ENCODE data around the gene GLS. TPM values are rescaled to one million over a fixed set of nuclear protein-coding genes. Genes with fewer than 3 reads are reported as not detected.

The GLS gene
- polyA plus RNA-seq, 2 donors = 8.5 to 9.4 TPM

DNA sequence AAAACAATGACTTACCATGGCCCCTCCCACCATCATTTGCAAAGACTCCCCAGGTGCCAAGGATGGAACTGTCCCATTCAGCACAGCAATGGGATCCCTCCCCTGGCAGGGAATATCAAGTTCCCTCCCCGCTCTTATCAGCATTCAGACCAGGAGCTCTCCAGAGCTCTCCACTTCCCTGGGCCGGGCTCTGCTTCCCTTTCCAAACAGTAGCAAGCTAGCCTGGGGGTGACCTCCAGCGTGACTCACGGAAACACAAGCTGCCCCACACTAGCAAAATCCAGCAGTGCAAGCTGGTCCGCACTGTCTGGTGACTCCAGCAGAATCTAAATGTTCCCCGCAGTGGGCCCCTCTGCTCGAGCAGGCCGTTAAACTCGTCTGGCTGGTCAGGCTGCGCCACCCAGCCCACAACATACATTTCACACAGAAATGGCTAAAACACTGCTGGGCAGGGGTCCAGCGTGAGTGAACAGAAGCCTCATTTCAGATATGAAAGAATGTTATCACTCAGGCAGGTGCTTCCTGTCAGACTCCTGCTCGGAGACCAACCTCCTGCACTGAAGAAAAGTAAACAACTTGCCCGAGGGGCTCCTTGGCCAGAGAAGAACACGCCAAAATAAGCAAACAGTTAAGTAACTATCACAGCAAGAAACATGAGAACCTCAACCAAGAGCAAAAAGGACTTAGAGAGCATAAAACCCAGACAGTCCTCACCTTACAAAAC lies 99.4 kb downstream of the GLS start:
- WGBS, 2 donors = 51 to 65% methylated on average over 14 of the region's 14 CpGs
- H3K4me3 ChIP-seq (ENCODE audit: low read depth in 1 of 2, low read length in 2 of 2) = no peak overlapping the region
- no peaks in the 10 kb centered on the region for H3K9me3 ChIP-seq (ENCODE audit: control insufficient read depth in 2 of 2, insufficient read depth in 1 of 2, low read depth in 1 of 2, low read length in 1 of 2)
- H3K36me3 ChIP-seq (ENCODE audit: control insufficient read depth in 2 of 2, insufficient read depth in 2 of 2, low read length in 1 of 2) = peaks cover 31 to 35% of the 10 kb centered on the region in 2 donors
- H3K27ac ChIP-seq (ENCODE audit: low read depth in 2 of 2, low read length in 1 of 2) = no peak overlapping the region
- H3K4me1 ChIP-seq (ENCODE audit: control insufficient read depth in 2 of 2, insufficient read depth in 2 of 2, low read length in 1 of 2) = no peaks in the 10 kb centered on the region
- H3K27me3 ChIP-seq (ENCODE audit: control insufficient read depth in 1 of 2, insufficient read depth in 2 of 2, low read length in 2 of 2) = no peaks in the 10 kb centered on the region

GRCh38 chr2:190980630-190981209 lies 100.1 kb downstream of the GLS start:
- Histone ChIP-seq H3K9me3 (ENCODE audit: control insufficient read depth in 2 of 2, insufficient read depth in 1 of 2, low read depth in 1 of 2, low read length in 1 of 2) (no peaks in the 10 kb centered on the region), H3K36me3 (ENCODE audit: control insufficient read depth in 2 of 2, insufficient read depth in 2 of 2, low read length in 1 of 2) (peaks cover 32 to 37% of the 10 kb centered on the region in 2 donors), H3K27ac (ENCODE audit: low read depth in 2 of 2, low read length in 1 of 2) (no peak overlapping the region), H3K27me3 (ENCODE audit: control insufficient read depth in 1 of 2, insufficient read depth in 2 of 2, low read length in 2 of 2) (no peaks in the 10 kb centered on the region), H3K4me1 (ENCODE audit: control insufficient read depth in 2 of 2, insufficient read depth in 2 of 2, low read length in 1 of 2) (no peaks in the 10 kb centered on the region), H3K4me3 (ENCODE audit: low read depth in 1 of 2, low read length in 2 of 2) (no peak overlapping the region)
- 71 to 83% methylated on average over 10 of the region's 10 CpGs for WGBS, 2 donors

GRCh38 chr2:190981333-190981732 lies 100.7 kb downstream of the GLS start:
- H3K4me3 ChIP-seq (ENCODE audit: low read depth in 1 of 2, low read length in 2 of 2) = no peak overlapping the region
- peaks cover 31 to 43% of the 10 kb centered on the region in 2 donors for H3K36me3 ChIP-seq (ENCODE audit: control insufficient read depth in 2 of 2, insufficient read depth in 2 of 2, low read length in 1 of 2)
- H3K4me1 ChIP-seq (ENCODE audit: control insufficient read depth in 2 of 2, insufficient read depth in 2 of 2, low read length in 1 of 2) = no peaks in the 10 kb centered on the region
- H3K9me3 ChIP-seq (ENCODE audit: control insufficient read depth in 2 of 2, insufficient read depth in 1 of 2, low read depth in 1 of 2, low read length in 1 of 2) = no peaks in the 10 kb centered on the region
- WGBS, 2 donors = 93 to 94% methylated on average over 6 of the region's 6 CpGs
- H3K27ac ChIP-seq (ENCODE audit: low read depth in 2 of 2, low read length in 1 of 2) = no peak overlapping the region
- no peaks in the 10 kb centered on the region for H3K27me3 ChIP-seq (ENCODE audit: control insufficient read depth in 1 of 2, insufficient read depth in 2 of 2, low read length in 2 of 2)

DNA sequence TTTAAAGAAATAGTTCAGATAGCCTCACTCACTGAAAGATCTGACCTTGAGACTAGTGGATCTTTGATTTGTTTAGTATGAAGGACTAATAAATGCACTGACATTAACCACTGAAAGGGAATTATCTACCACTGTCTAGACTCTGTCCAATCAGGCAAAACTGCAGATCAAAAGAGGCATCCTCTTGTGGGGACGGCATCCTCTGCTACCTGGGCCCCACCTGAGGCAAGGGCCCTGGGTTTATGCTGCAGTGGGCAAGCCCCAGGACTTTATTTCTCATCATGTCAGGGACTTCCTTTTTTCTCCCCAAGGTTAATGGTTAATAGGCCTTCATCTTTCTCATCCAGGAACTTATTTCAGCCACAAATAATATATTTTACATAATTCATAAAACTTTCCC lies 101.1 kb downstream of the GLS start:
- WGBS, 2 donors = 88 to 94% methylated on average over 1 of the region's 1 CpG
- Histone ChIP-seq H3K36me3 (ENCODE audit: control insufficient read depth in 2 of 2, insufficient read depth in 2 of 2, low read length in 1 of 2) (peaks cover 32 to 44% of the 10 kb centered on the region in 2 donors), H3K27me3 (ENCODE audit: control insufficient read depth in 1 of 2, insufficient read depth in 2 of 2, low read length in 2 of 2) (no peaks in the 10 kb centered on the region), H3K4me1 (ENCODE audit: control insufficient read depth in 2 of 2, insufficient read depth in 2 of 2, low read length in 1 of 2) (no peaks in the 10 kb centered on the region), H3K4me3 (ENCODE audit: low read depth in 1 of 2, low read length in 2 of 2) (no peak overlapping the region), H3K9me3 (ENCODE audit: control insufficient read depth in 2 of 2, insufficient read depth in 1 of 2, low read depth in 1 of 2, low read length in 1 of 2) (no peaks in the 10 kb centered on the region), H3K27ac (ENCODE audit: low read depth in 2 of 2, low read length in 1 of 2) (no peak overlapping the region)

- H3K27ac ChIP-seq (ENCODE audit: low read depth in 2 of 2, low read length in 1 of 2) = no peak overlapping the region
Observed at GRCh38 chr2:190982262-190983034, 101.8 kb downstream of the GLS start.

GRCh38 chr2:190984595-190984994 lies 104.0 kb downstream of the GLS start:
- Histone ChIP-seq H3K4me1 (ENCODE audit: control insufficient read depth in 2 of 2, insufficient read depth in 2 of 2, low read length in 1 of 2) (no peaks in the 10 kb centered on the region), H3K36me3 (ENCODE audit: control insufficient read depth in 2 of 2, insufficient read depth in 2 of 2, low read length in 1 of 2) (peaks cover 35 to 51% of the 10 kb centered on the region in 2 donors), H3K27me3 (ENCODE audit: control insufficient read depth in 1 of 2, insufficient read depth in 2 of 2, low read length in 2 of 2) (no peaks in the 10 kb centered on the region), H3K4me3 (ENCODE audit: low read depth in 1 of 2, low read length in 2 of 2) (no peak overlapping the region), H3K9me3 (ENCODE audit: control insufficient read depth in 2 of 2, insufficient read depth in 1 of 2, low read depth in 1 of 2, low read length in 1 of 2) (no peaks in the 10 kb centered on the region), H3K27ac (ENCODE audit: low read depth in 2 of 2, low read length in 1 of 2) (no peak overlapping the region)
- WGBS, 2 donors = 73 to 77% methylated on average over 5 of the region's 5 CpGs

More at GRCh38 chr2:190982262-190983034, 101.8 kb downstream of the GLS start:
- 88 to 90% methylated on average over 8 of the region's 8 CpGs for WGBS, 2 donors
- Histone ChIP-seq H3K4me3 (ENCODE audit: low read depth in 1 of 2, low read length in 2 of 2) (no peak overlapping the region), H3K9me3 (ENCODE audit: control insufficient read depth in 2 of 2, insufficient read depth in 1 of 2, low read depth in 1 of 2, low read length in 1 of 2) (no peaks in the 10 kb centered on the region), H3K36me3 (ENCODE audit: control insufficient read depth in 2 of 2, insufficient read depth in 2 of 2, low read length in 1 of 2) (peaks cover 30 to 46% of the 10 kb centered on the region in 2 donors), H3K4me1 (ENCODE audit: control insufficient read depth in 2 of 2, insufficient read depth in 2 of 2, low read length in 1 of 2) (no peaks in the 10 kb centered on the region), H3K27me3 (ENCODE audit: control insufficient read depth in 1 of 2, insufficient read depth in 2 of 2, low read length in 2 of 2) (no peaks in the 10 kb centered on the region)

- Histone ChIP-seq H3K9me3 (ENCODE audit: control insufficient read depth in 2 of 2, insufficient read depth in 1 of 2, low read depth in 1 of 2, low read length in 1 of 2) (no peaks in the 10 kb centered on the region), H3K27me3 (ENCODE audit: control insufficient read depth in 1 of 2, insufficient read depth in 2 of 2, low read length in 2 of 2) (no peaks in the 10 kb centered on the region), H3K4me1 (ENCODE audit: control insufficient read depth in 2 of 2, insufficient read depth in 2 of 2, low read length in 1 of 2) (no peaks in the 10 kb centered on the region), H3K27ac (ENCODE audit: low read depth in 2 of 2, low read length in 1 of 2) (no peak overlapping the region), H3K36me3 (ENCODE audit: control insufficient read depth in 2 of 2, insufficient read depth in 2 of 2, low read length in 1 of 2) (peaks cover 38 to 50% of the 10 kb centered on the region in 2 donors), H3K4me3 (ENCODE audit: low read depth in 1 of 2, low read length in 2 of 2) (no peak overlapping the region)
- WGBS, 2 donors = 88% methylated on average over 13 of the region's 13 CpGs
Observed at GRCh38 chr2:190986221-190986953, 105.8 kb downstream of the GLS start.

DNA sequence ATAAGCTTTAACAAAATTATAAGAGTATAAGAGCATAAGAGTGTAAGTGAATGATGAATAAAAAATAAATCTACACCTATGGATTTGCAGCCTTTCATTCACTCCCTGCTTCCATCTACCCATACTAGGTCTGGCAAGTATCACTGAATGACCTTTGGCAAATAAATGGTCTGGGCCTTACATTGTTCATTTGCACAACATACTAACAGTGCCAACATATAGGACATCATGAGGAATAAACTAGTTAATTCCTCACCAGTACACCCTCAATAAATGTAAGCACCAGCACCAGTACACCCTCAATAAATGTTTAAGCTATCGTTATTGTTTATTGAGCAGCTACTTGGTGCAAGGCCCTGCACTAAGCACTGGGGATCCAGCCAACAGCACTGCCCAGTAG lies 106.5 kb downstream of the GLS start:
- WGBS, 2 donors = 95 to 97% methylated on average over 1 of the region's 1 CpG
- peaks cover 38 to 50% of the 10 kb centered on the region in 2 donors for H3K36me3 ChIP-seq (ENCODE audit: control insufficient read depth in 2 of 2, insufficient read depth in 2 of 2, low read length in 1 of 2)

DNA sequence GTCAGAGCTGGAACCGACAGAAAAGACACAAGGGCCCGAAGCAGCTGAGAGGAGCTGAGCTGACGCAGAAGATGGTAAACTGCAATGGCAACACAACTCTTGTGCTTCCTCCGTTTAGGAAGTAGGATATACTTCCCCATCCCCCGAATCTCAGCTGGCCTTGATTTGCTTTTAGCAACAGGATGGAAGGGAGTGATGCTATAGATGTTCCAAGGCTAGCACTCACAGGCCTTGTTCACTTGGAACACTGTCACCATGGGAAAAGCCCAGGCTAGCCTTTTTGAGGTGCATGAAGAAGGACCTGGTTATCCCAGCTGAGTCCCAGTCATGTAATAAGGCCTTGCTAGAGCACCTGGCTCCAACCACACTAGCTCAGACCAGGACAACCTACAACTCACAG lies 107.3 kb downstream of the GLS start:
- 96 to 97% methylated on average over 5 of the region's 5 CpGs for WGBS, 2 donors
- Histone ChIP-seq H3K4me3 (ENCODE audit: low read depth in 1 of 2, low read length in 2 of 2) (no peak overlapping the region), H3K4me1 (ENCODE audit: control insufficient read depth in 2 of 2, insufficient read depth in 2 of 2, low read length in 1 of 2) (no peaks in the 10 kb centered on the region), H3K27me3 (ENCODE audit: control insufficient read depth in 1 of 2, insufficient read depth in 2 of 2, low read length in 2 of 2) (no peaks in the 10 kb centered on the region), H3K36me3 (ENCODE audit: control insufficient read depth in 2 of 2, insufficient read depth in 2 of 2, low read length in 1 of 2) (peaks cover 40 to 45% of the 10 kb centered on the region in 2 donors), H3K27ac (ENCODE audit: low read depth in 2 of 2, low read length in 1 of 2) (no peak overlapping the region), H3K9me3 (ENCODE audit: control insufficient read depth in 2 of 2, insufficient read depth in 1 of 2, low read depth in 1 of 2, low read length in 1 of 2) (no peaks in the 10 kb centered on the region)

More for the DNA sequence above, 106.5 kb downstream of the GLS start:
- Histone ChIP-seq H3K27me3 (ENCODE audit: control insufficient read depth in 1 of 2, insufficient read depth in 2 of 2, low read length in 2 of 2) (no peaks in the 10 kb centered on the region), H3K4me3 (ENCODE audit: low read depth in 1 of 2, low read length in 2 of 2) (no peak overlapping the region), H3K27ac (ENCODE audit: low read depth in 2 of 2, low read length in 1 of 2) (no peak overlapping the region), H3K4me1 (ENCODE audit: control insufficient read depth in 2 of 2, insufficient read depth in 2 of 2, low read length in 1 of 2) (no peaks in the 10 kb centered on the region), H3K9me3 (ENCODE audit: control insufficient read depth in 2 of 2, insufficient read depth in 1 of 2, low read depth in 1 of 2, low read length in 1 of 2) (no peaks in the 10 kb centered on the region)
